ENCODE data around the gene CD207. TPM values are rescaled to one million over a fixed set of nuclear protein-coding genes. Genes with fewer than 3 reads are reported as not detected.

Gene CD207
- total and polyA plus RNA-seq, 2 of the 8 experiments (the other 6 are each of a cell fraction or from before 2014, with no cell fraction given) = not detected

- TF ChIP-seq CHD7 (IDR thresholded peaks at IDR 0.05; ENCODE audit: insufficient replicate concordance, low read length) (no peak), CREB1 (IDR thresholded peaks at IDR 0.05) (no peak), TAF1 (IDR thresholded peaks at IDR 0.05; ENCODE audit: low read depth, low read length) (no peak), TEAD4 (IDR thresholded peaks at IDR 0.05; ENCODE audit: low read depth, low read length) (no peak), GTF2F1 (IDR thresholded peaks at IDR 0.05; ENCODE audit: borderline replicate concordance, low read depth, low read length) (no peak), CHD1 (IDR thresholded peaks at IDR 0.05; ENCODE audit: low read depth, low read length) (no peak)
Observed at GRCh38 chr2:70850925-70851324, 15.3 kb upstream of the CD207 start (continued).

Measured in H1 (cell line).